CD14-positive monocyte (primary cell): Measurements from ENCODE around the gene PCTP. TPM values are rescaled to one million over a fixed set of nuclear protein-coding genes. Genes with fewer than 3 reads are reported as not detected.
A peak's percentile ranks its signal among the peaks of the same experiment; 100 is the strongest.

Experiments
- DNase-seq, 3 donors: peaks; one replicate each; pipeline ENCODE4 v3.0.0-alpha.2; 2011 to 2022
- H2AFZ ChIP-seq: 2 replicates; pipeline ENCODE4 v1.6.0; 2012; ENCODE audit warnings: mild to moderate bottlenecking, low read depth, low read length, inconsistent platforms; ENCODE audit not compliant: insufficient read depth, poor library complexity, severe bottlenecking
- H3K27ac ChIP-seq, 2 donors: 1 replicate in 1 of 2; 2 replicates in 1 of 2; pipeline ENCODE4 v1.5.1; 2012 to 2013; ENCODE audit warnings: low read length in 2 of 2, control low read depth in 1 of 2, inconsistent platforms in 1 of 2, low read depth in 1 of 2, mild to moderate bottlenecking in 1 of 2
- H3K27me3 ChIP-seq, 2 donors: one replicate each; pipeline versions ENCODE4 v1.6.0 to v1.6.1; 2011 to 2013; ENCODE audit warnings: low read length in 2 of 2; ENCODE audit not compliant: control insufficient read depth in 2 of 2, insufficient read depth in 2 of 2
- H3K36me3 ChIP-seq, 2 donors: replicated peaks in 1 of 2; 1 replicate in 1 of 2; 2 replicates in 1 of 2; pipeline versions ENCODE4 v1.5.1 to v1.6.1; 2012 to 2013; ENCODE audit warnings: low read length in 2 of 2, control low read depth in 1 of 2, inconsistent platforms in 1 of 2, mild to moderate bottlenecking in 1 of 2; ENCODE audit not compliant: insufficient read depth in 2 of 2, control insufficient read depth in 1 of 2
- H3K4me1 ChIP-seq, 2 donors: 1 replicate in 1 of 2; 2 replicates in 1 of 2; pipeline versions ENCODE4 v1.5.1 to v1.6.1; 2012 to 2013; ENCODE audit warnings: low read length in 2 of 2, control low read depth in 1 of 2, inconsistent platforms in 1 of 2, mild to moderate bottlenecking in 1 of 2, moderate library complexity in 1 of 2; ENCODE audit not compliant: insufficient read depth in 2 of 2, control insufficient read depth in 1 of 2
- H3K4me2 ChIP-seq: replicated peaks from 2 replicates; pipeline ENCODE3; 2012; ENCODE audit warnings: low read length, moderate library complexity, mild to moderate bottlenecking; ENCODE audit not compliant: poor library complexity, severe bottlenecking; ENCODE audit errors: extremely low read depth
- H3K4me3 ChIP-seq, 3 experiments: fragments of 200-600 bp in 1 of 3; sonication (generic) in 1 of 3; replicated peaks in 1 of 3; 1 replicate in 2 of 3; 2 replicates in 1 of 3; pipeline ENCODE4 v1.5.1; 2011 to 2013; ENCODE audit warnings: low read length in 3 of 3, mild to moderate bottlenecking in 3 of 3, control low read depth in 2 of 3, low read depth in 2 of 3, inconsistent platforms in 1 of 3, moderate library complexity in 1 of 3
- H3K79me2 ChIP-seq: 2 replicates; pipeline ENCODE4 v1.6.0; 2012; ENCODE audit warnings: mild to moderate bottlenecking, control low read depth, inconsistent platforms, low read length, moderate library complexity; ENCODE audit not compliant: insufficient read depth
- H3K9ac ChIP-seq: 2 replicates; pipeline ENCODE4 v1.6.0; 2017; ENCODE audit warnings: low read length, mild to moderate bottlenecking; ENCODE audit not compliant: insufficient read depth, poor library complexity, severe bottlenecking
- H3K9me3 ChIP-seq, 2 donors: replicated peaks in 1 of 2; 1 replicate in 1 of 2; 2 replicates in 1 of 2; pipeline versions ENCODE4 v1.5.1 to v1.6.1; 2012 to 2013; ENCODE audit warnings: low read length in 2 of 2, control low read depth in 1 of 2; ENCODE audit not compliant: control insufficient read depth in 1 of 2, insufficient read depth in 1 of 2
- H4K20me1 ChIP-seq: 2 replicates; pipeline ENCODE4 v1.6.0; 2012; ENCODE audit warnings: mild to moderate bottlenecking, low read length, control low read depth, moderate library complexity; ENCODE audit not compliant: insufficient read depth
- H3K27ac Mint-ChIP-seq, 7 donors: one replicate each; pipeline ENCODE4 v1.8.0; 2020; ENCODE audit warnings: mild to moderate bottlenecking in 7 of 7, mixed read lengths in 7 of 7, moderate library complexity in 6 of 7, inconsistent platforms in 2 of 7
- H3K27me3 Mint-ChIP-seq, 3 donors: one replicate each; pipeline ENCODE4 v1.8.0; 2021 to 2022; ENCODE audit warnings: low read depth in 3 of 3, mild to moderate bottlenecking in 3 of 3, mixed read lengths in 3 of 3, moderate library complexity in 3 of 3, inconsistent platforms in 1 of 3
- H3K36me3 Mint-ChIP-seq, 2 donors: one replicate each; pipeline ENCODE4 v1.8.0; 2020; ENCODE audit warnings: mixed read lengths in 2 of 2, inconsistent platforms in 1 of 2, mild to moderate bottlenecking in 1 of 2
- H3K4me1 Mint-ChIP-seq: one replicate; pipeline ENCODE4 v1.8.0; 2020; ENCODE audit warnings: mild to moderate bottlenecking, mixed read lengths
- H3K4me3 Mint-ChIP-seq, 2 donors: one replicate each; pipeline ENCODE4 v1.8.0; 2020; ENCODE audit warnings: mild to moderate bottlenecking in 2 of 2, mixed read lengths in 2 of 2, moderate library complexity in 1 of 2
- H3K9me3 Mint-ChIP-seq, 7 donors: one replicate each; pipeline ENCODE4 v1.8.0; 2020 to 2022; ENCODE audit warnings: mixed read lengths in 7 of 7, mild to moderate bottlenecking in 6 of 7, moderate library complexity in 6 of 7, inconsistent platforms in 2 of 7
- CTCF ChIP-seq: fragments of 200-600 bp; IDR thresholded peaks from one replicate; pipeline ENCODE4 v1.8.0; 2022; ENCODE audit warnings: antibody characterized with exemption, mild to moderate bottlenecking
- WGBS: methylation state at CpG from one replicate; pipeline ENCODE4 v1.1.5; 2013; ENCODE audit warnings: missing lambda C conversion rate; ENCODE audit not compliant: insufficient coverage; 5-methylcytosine and 5-hydroxymethylcytosine counted together
- intact Hi-C, 2 donors: fragments of 100-400 bp; cut with micrococcal nuclease; formaldehyde crosslinking; loops; one replicate each; pipeline versions ENCODE4 v1.15.0 to v1.15.1; 2023
- polyA plus RNA-seq, 3 donors: library from polyadenylated mRNA; depleted of rRNA in 1 of 3; unstranded in 2 of 3; stranded (reverse) in 1 of 3; fragments of 300-500 nt in 2 of 3; fragments of >200 nt in 1 of 3; fragmentation: Illumina TruSeq in 2 of 3; gene quantifications; 1 replicate in 2 of 3; 2 replicates in 1 of 3; pipeline ENCODE4 v1.2.3, GENCODE V29; 2012 to 2021

PCTP gene
- polyA plus RNA-seq, 3 donors = 16.5 to 54.2 (median 35.4) TPM

- Histone ChIP-seq H3K4me3 (no peak overlapping the region), H3K27ac (no peak overlapping the region), H3K9me3 (no peaks in the 10 kb centered on the region), H3K27me3 (no peaks in the 10 kb centered on the region), H3K9ac (no peak overlapping the region), H3K36me3 (no peaks in the 10 kb centered on the region), H3K79me2 (no peaks in the 10 kb centered on the region), H3K4me2 (no peak overlapping the region), H3K4me1 (no peaks in the 10 kb centered on the region), H4K20me1 (no peaks in the 10 kb centered on the region), H2AFZ (no peak overlapping the region)
- Mint-ChIP-seq H3K36me3 (no peaks in the 10 kb centered on the region), H3K4me1 (peaks cover 19% of the 10 kb centered on the region), H3K9me3 (no peaks in the 10 kb centered on the region), H3K27ac (no peak overlapping the region), H3K4me3 (no peak overlapping the region), H3K27me3 (peaks cover 0 to 9% (median 0%) of the 10 kb centered on the region in 3 donors)
- 100% methylated on average over 1 of the region's 5 CpGs for WGBS
- peak; percentile 85 for TF ChIP-seq CTCF
- intact Hi-C loops = no loop called here
- peak; percentile 37 to 61 (median 61) for DNase-seq
Observed at GRCh38 chr17:55735731-55736405, 15.0 kb upstream of the PCTP start.

GRCh38 chr17:55737976-55738501 lies 12.8 kb upstream of the PCTP start:
- no peak overlapping the region for H3K27ac ChIP-seq
- intact Hi-C loops = no loop called here

More at GRCh38 chr17:55737976-55738501, 12.8 kb upstream of the PCTP start:
- Histone ChIP-seq H3K79me2 (no peaks in the 10 kb centered on the region), H3K4me1 (no peaks in the 10 kb centered on the region), H3K4me3 (no peak overlapping the region), H3K9ac (no peak overlapping the region), H2AFZ (no peak overlapping the region), H3K9me3 (no peaks in the 10 kb centered on the region), H3K36me3 (no peaks in the 10 kb centered on the region), H3K27me3 (no peaks in the 10 kb centered on the region), H3K4me2 (no peak overlapping the region), H4K20me1 (no peaks in the 10 kb centered on the region)
- DNase-seq = no peak
- Mint-ChIP-seq H3K27me3 (peaks cover 0 to 9% (median 0%) of the 10 kb centered on the region in 3 donors), H3K4me1 (peaks cover 14% of the 10 kb centered on the region), H3K4me3 (no peak overlapping the region), H3K36me3 (no peaks in the 10 kb centered on the region), H3K27ac (no peak overlapping the region), H3K9me3 (no peaks in the 10 kb centered on the region)
- no peak for TF ChIP-seq CTCF
- 98% methylated on average over 4 of the region's 4 CpGs for WGBS
